ENCODE measurements around the gene ISCU.

The ISCU gene

GRCh38 chr12:108600702-108601007 lies 38.3 kb downstream of the ISCU start:
- ATAC-seq = no peak
- no peak for TF ChIP-seq POU6F1 (CRISPR knock-in tag; IDR thresholded peaks at IDR 0.05; ENCODE audit: borderline replicate concordance, low read depth)
- no peak for TF ChIP-seq ZNF70 (CRISPR knock-in tag; IDR thresholded peaks at IDR 0.05)
- no peak for TF ChIP-seq PPARA (CRISPR knock-in tag; IDR thresholded peaks at IDR 0.05; ENCODE audit: borderline replicate concordance)

GRCh38 chr12:108602209-108602705 lies 39.9 kb downstream of the ISCU start:
- ATAC-seq = no peak
- no peak for TF ChIP-seq CSRNP3 (CRISPR knock-in tag; IDR thresholded peaks at IDR 0.05)
- TF ChIP-seq TCF4 (CRISPR knock-in tag; IDR thresholded peaks at IDR 0.05; ENCODE audit: borderline replicate concordance) = no peak
- TF ChIP-seq OSR1 (CRISPR knock-in tag; IDR thresholded peaks at IDR 0.05) = no peak
- no peak for TF ChIP-seq ZC3H10 (CRISPR knock-in tag; IDR thresholded peaks at IDR 0.05)
- no peak for TF ChIP-seq GLIS3 (CRISPR knock-in tag; IDR thresholded peaks at IDR 0.05)
- no peak for TF ChIP-seq RARB (CRISPR knock-in tag; IDR thresholded peaks at IDR 0.05)
- no peak for TF ChIP-seq TSHZ2 (CRISPR knock-in tag; IDR thresholded peaks at IDR 0.05)
- no peak for TF ChIP-seq PPARA (CRISPR knock-in tag; IDR thresholded peaks at IDR 0.05; ENCODE audit: borderline replicate concordance)
- no peak for TF ChIP-seq BACH2 (CRISPR knock-in tag; IDR thresholded peaks at IDR 0.05; ENCODE audit: borderline replicate concordance)
- TF ChIP-seq ARNTL (CRISPR knock-in tag; IDR thresholded peaks at IDR 0.05; ENCODE audit: borderline replicate concordance, low read depth) = no peak
- no peak for TF ChIP-seq POU6F1 (CRISPR knock-in tag; IDR thresholded peaks at IDR 0.05; ENCODE audit: borderline replicate concordance, low read depth)
- TF ChIP-seq PATZ1 (CRISPR knock-in tag; IDR thresholded peaks at IDR 0.05; ENCODE audit: borderline replicate concordance) = no peak
- no peak for TF ChIP-seq ZFP3 (CRISPR knock-in tag; IDR thresholded peaks at IDR 0.05)
- TF ChIP-seq CSDC2 (CRISPR knock-in tag; IDR thresholded peaks at IDR 0.05) = no peak
- no peak for TF ChIP-seq ZNF565 (CRISPR knock-in tag; conservative IDR thresholded peaks at IDR 0.05; ENCODE audit: low read depth)
- TF ChIP-seq ISL1 (CRISPR knock-in tag; IDR thresholded peaks at IDR 0.05) = no peak
- no peak for TF ChIP-seq ZNF70 (CRISPR knock-in tag; IDR thresholded peaks at IDR 0.05)
- no peak for TF ChIP-seq ZNF8 (CRISPR knock-in tag; IDR thresholded peaks at IDR 0.05)
- no peak for TF ChIP-seq SNAI2 (CRISPR knock-in tag; IDR thresholded peaks at IDR 0.05)

GRCh38 chr12:108602976-108603704 lies 40.7 kb downstream of the ISCU start:
- no peak for ATAC-seq
- TF ChIP-seq ZNF8 (CRISPR knock-in tag; IDR thresholded peaks at IDR 0.05) (no peak), ISL1 (CRISPR knock-in tag; IDR thresholded peaks at IDR 0.05) (no peak), ZFP30 (CRISPR knock-in tag; IDR thresholded peaks at IDR 0.05) (no peak), ZC3H10 (CRISPR knock-in tag; IDR thresholded peaks at IDR 0.05) (no peak), CSRNP3 (CRISPR knock-in tag; IDR thresholded peaks at IDR 0.05) (no peak)

All from SK-N-SH treated with all-trans-retinoic acid at 6 μM for 48 hours (cell line).